Endothelial cell of hepatic sinusoid (primary cell): ENCODE results near the gene ANKRD33.

Experiments
- in situ Hi-C: cut with HindIII; loops from 2 replicates; pipeline ENCODE4 v1.10.0; 2017; ENCODE audit warnings: low sequenced_read_pairs

The ANKRD33 gene

GRCh38 chr12:51887476-51888315 lies at the start of gene ANKRD33:
Gene ANKRD33, plus strand, starts transcription at chr12:51888103. Its CDS starts 84 bp downstream, at chr12:51888187.
- in situ Hi-C loops, result loop anchor here (5.0 kb wide), 1 partner anchor 80 kb away; no protein-coding TSS in a partner anchor

GRCh38 chr12:51838762-51839161 lies 49.1 kb upstream of the ANKRD33 start:
- in situ Hi-C loops, result no loop called here

- in situ Hi-C loops, result no loop called here
Measured at GRCh38 chr12:51839310-51839947, 48.5 kb upstream of the ANKRD33 start.

GRCh38 chr12:51840966-51841365 lies 46.9 kb upstream of the ANKRD33 start:
- in situ Hi-C loops, result no loop called here

GRCh38 chr12:51841727-51842126 lies 46.2 kb upstream of the ANKRD33 start:
- in situ Hi-C loops, result no loop called here

GRCh38 chr12:51844854-51845253 lies 43.0 kb upstream of the ANKRD33 start:
- in situ Hi-C loops, result no loop called here

GRCh38 chr12:51845482-51845881 lies 42.4 kb upstream of the ANKRD33 start:
- in situ Hi-C loops, result no loop called here

GRCh38 chr12:51846271-51846691 lies 41.6 kb upstream of the ANKRD33 start:
- in situ Hi-C loops, result no loop called here

- in situ Hi-C loops, result no loop called here
Measured at GRCh38 chr12:51846911-51847642, 40.8 kb upstream of the ANKRD33 start.

- in situ Hi-C loops, result no loop called here
Measured at GRCh38 chr12:51847643-51848325, 40.1 kb upstream of the ANKRD33 start.

GRCh38 chr12:51848326-51848727 lies 39.6 kb upstream of the ANKRD33 start, which contains the start of gene FIGNL2:
Gene FIGNL2, minus strand, starts transcription at chr12:51848718. Its CDS starts 26,305 bp downstream, at chr12:51822413.
- in situ Hi-C loops, result no loop called here

GRCh38 chr12:51848841-51849735 lies 38.8 kb upstream of the ANKRD33 start:
- in situ Hi-C loops, result no loop called here

- in situ Hi-C loops, result no loop called here
Measured at GRCh38 chr12:51850081-51850964, 37.6 kb upstream of the ANKRD33 start.

- in situ Hi-C loops, result no loop called here
Measured at GRCh38 chr12:51850965-51851299, 37.0 kb upstream of the ANKRD33 start.

- in situ Hi-C loops, result no loop called here
Measured at GRCh38 chr12:51851413-51852124, 36.3 kb upstream of the ANKRD33 start.

- in situ Hi-C loops, result no loop called here
Measured at GRCh38 chr12:51852404-51853137, 35.3 kb upstream of the ANKRD33 start.

GRCh38 chr12:51855586-51856428 lies 32.1 kb upstream of the ANKRD33 start:
- in situ Hi-C loops, result no loop called here
